ENCODE measurements around the gene COA3.

DNA sequence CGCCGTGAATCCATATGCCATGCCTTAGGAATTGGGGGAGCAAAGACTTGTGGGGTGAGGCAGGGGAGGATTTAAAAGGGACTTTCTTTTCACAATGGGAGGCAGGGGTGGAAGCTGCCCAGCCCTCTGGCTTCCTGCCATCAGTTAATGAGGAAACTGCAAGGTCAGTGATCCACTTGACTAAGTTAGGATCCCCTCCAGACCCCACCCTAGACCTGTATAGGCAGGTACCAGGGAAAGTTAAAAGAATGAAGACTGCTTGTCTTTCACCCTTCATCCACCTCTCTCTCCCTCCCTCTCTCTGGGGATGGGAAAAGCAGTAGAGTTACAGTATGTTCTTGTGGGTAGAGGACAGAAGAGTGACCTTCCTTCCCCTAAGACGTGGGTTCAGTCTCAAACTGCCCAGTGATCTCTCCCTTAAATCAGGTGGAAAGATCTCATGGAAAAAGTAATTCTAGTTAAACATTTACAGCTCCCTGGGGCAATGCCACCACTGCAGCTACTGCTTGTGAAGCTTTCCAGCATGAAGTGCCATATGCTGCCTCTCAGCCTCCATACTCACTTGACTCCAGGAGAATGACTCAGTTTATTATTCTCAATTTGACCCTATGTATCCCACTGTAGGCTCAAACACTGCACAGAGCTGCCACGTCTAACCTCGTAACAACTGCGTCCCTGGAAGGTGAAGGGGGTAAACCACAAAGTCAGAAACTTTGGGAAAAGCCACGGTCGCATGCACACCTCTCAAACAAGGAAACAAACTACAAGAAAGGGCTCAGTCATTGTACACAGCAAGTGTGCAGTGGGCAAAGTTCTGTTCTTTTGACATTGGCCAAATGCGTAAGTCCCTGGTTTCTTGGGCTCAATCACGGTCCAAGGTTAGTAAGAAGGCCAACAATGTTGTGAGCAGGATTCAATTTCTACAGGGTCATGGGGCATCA lies 1.2 kb downstream of the COA3 start:
- TF ChIP-seq EZH2 (IDR thresholded peaks at IDR 0.05; ENCODE audit: low read length, missing control alignments) (no peak), CTCF (conservative IDR thresholded peaks at IDR 0.05 in 1 of 2, IDR thresholded peaks at IDR 0.05 in 1 of 2; ENCODE audit: low read depth in 1 of 2, low read length in 2 of 2) (no peak)
